ENCODE data around the gene DEPDC4.

DEPDC4 gene

GRCh38 chr12:100213016-100213891, 53.6 kb downstream of the DEPDC4 start:
- DNase-seq (ENCODE audit: low spot score), result no peak

- DNase-seq (ENCODE audit: low spot score), result no peak
Measured at GRCh38 chr12:100211698-100212097, 55.2 kb downstream of the DEPDC4 start.

- no peak for DNase-seq (ENCODE audit: low spot score)
Measured at GRCh38 chr12:100208834-100209233, 58.0 kb downstream of the DEPDC4 start.

GRCh38 chr12:100207311-100207710, 59.6 kb downstream of the DEPDC4 start:
- no peak for DNase-seq (ENCODE audit: low spot score)

GRCh38 chr12:100201604-100202423, 65.1 kb downstream of the DEPDC4 start:
- DNase-seq (ENCODE audit: low spot score), result no peak

GRCh38 chr12:100200463-100201181, 66.3 kb downstream of the DEPDC4 start, which contains the start of gene ACTR6:
Gene ACTR6, plus strand, starts transcription at chr12:100200815. Its CDS starts 37 bp downstream, at chr12:100200852.
- DNase-seq (ENCODE audit: low spot score), result peak; percentile 79

- DNase-seq (ENCODE audit: low spot score), result peak; percentile 84
Measured at GRCh38 chr12:100199347-100200149, 67.3 kb downstream of the DEPDC4 start.

- no peak for DNase-seq (ENCODE audit: low spot score)
Measured at GRCh38 chr12:100199023-100199346, 67.9 kb downstream of the DEPDC4 start.

- no peak for DNase-seq (ENCODE audit: low spot score)
Measured at GRCh38 chr12:100197486-100197885, 69.4 kb downstream of the DEPDC4 start.

- no peak for DNase-seq (ENCODE audit: low spot score)
Measured at GRCh38 chr12:100193085-100193484, 73.8 kb downstream of the DEPDC4 start.

All from HuH-7.5 (cell line).